DOHH2 (cell line): ENCODE data around the gene MYO10.

ENCODE experiments used
- H3F3A ChIP-seq: fragments of 200-600 bp; sonication (generic), shearing (Covaris generic); 2 replicates; pipeline ENCODE4 v1.6.0; 2016; ENCODE audit warnings: antibody characterized with exemption, mild to moderate bottlenecking; ENCODE audit not compliant: control insufficient read depth, insufficient read depth
- H3K27ac ChIP-seq: fragments of 200-600 bp; sonication (generic); 2 replicates; pipeline ENCODE4 v1.5.1; 2014; ENCODE audit warnings: low read depth, mild to moderate bottlenecking, low read length, moderate library complexity
- H3K27me3 ChIP-seq: fragments of 200-600 bp; sonication (generic); 2 replicates; pipeline ENCODE4 v1.6.1; 2014; ENCODE audit warnings: mild to moderate bottlenecking, low read length, mixed read lengths; ENCODE audit not compliant: control insufficient read depth
- H3K36me3 ChIP-seq: fragments of 200-600 bp; sonication (generic); 2 replicates; pipeline ENCODE4 v1.6.1; 2014; ENCODE audit warnings: mild to moderate bottlenecking, low read length, moderate library complexity, mixed read lengths; ENCODE audit not compliant: control insufficient read depth
- H3K4me1 ChIP-seq: fragments of 200-600 bp; sonication (generic); 2 replicates; pipeline ENCODE4 v1.6.1; 2014; ENCODE audit warnings: mild to moderate bottlenecking, low read length, mixed read lengths; ENCODE audit not compliant: control insufficient read depth
- H3K4me2 ChIP-seq: fragments of 200-600 bp; sonication (generic); 2 replicates; pipeline ENCODE4 v1.6.0; 2014; ENCODE audit warnings: mild to moderate bottlenecking, low read length, moderate library complexity
- H3K4me3 ChIP-seq: fragments of 200-600 bp; sonication (generic); 2 replicates; pipeline ENCODE4 v1.5.1; 2014; ENCODE audit warnings: mild to moderate bottlenecking, low read length, mixed read lengths
- H3K79me2 ChIP-seq: fragments of 200-600 bp; sonication (generic); 2 replicates; pipeline ENCODE4 v1.6.1; 2014; ENCODE audit warnings: mild to moderate bottlenecking, low read length, mixed read lengths; ENCODE audit not compliant: control insufficient read depth
- H3K9me2 ChIP-seq: fragments of 200-600 bp; sonication (generic); replicated peaks from 2 replicates; pipeline ENCODE4 v1.6.1; 2014; ENCODE audit warnings: mild to moderate bottlenecking, low read length, mixed read lengths; ENCODE audit not compliant: control insufficient read depth
- H3K9me3 ChIP-seq: fragments of 200-600 bp; sonication (generic); 2 replicates; pipeline ENCODE4 v1.6.1; 2014; ENCODE audit warnings: antibody characterized with exemption, low read length, mixed read lengths; ENCODE audit not compliant: control insufficient read depth, insufficient read depth
- H4K20me1 ChIP-seq: fragments of 200-600 bp; sonication (generic); 2 replicates; pipeline ENCODE4 v1.6.0; 2014; ENCODE audit warnings: low read depth, mild to moderate bottlenecking, antibody characterized with exemption, low read length, moderate library complexity; ENCODE audit not compliant: control insufficient read depth, insufficient read depth
- EZH2phosphoT487 ChIP-seq: fragments of 200-600 bp; sonication (generic); IDR thresholded peaks from 2 replicates; pipeline ENCODE4 v1.6.1; 2017; ENCODE audit warnings: borderline replicate concordance, mild to moderate bottlenecking, antibody characterized with exemption, low read length, moderate library complexity, mixed read lengths
- TF ChIP-seq, protein P1 (sequence below): fragments of 200-600 bp; sonication (generic); IDR thresholded peaks from one replicate; pipeline ENCODE4 v1.5.1; 2014; ENCODE audit warnings: antibody characterized with exemption, mild to moderate bottlenecking, low read depth, low read length; ENCODE audit not compliant: poor library complexity, severe bottlenecking

MYO10 gene

GRCh38 chr5:16929347-16929746, 6.7 kb downstream of the MYO10 start:
- H3K4me2 ChIP-seq, result no peak overlapping the region
- H4K20me1 ChIP-seq, result no peaks in the 10 kb centered on the region
- H3K4me1 ChIP-seq, result no peaks in the 10 kb centered on the region
- no peaks in the 10 kb centered on the region for H3K9me2 ChIP-seq
- no peaks in the 10 kb centered on the region for H3K9me3 ChIP-seq
- no peaks in the 10 kb centered on the region for H3K79me2 ChIP-seq
- H3K27me3 ChIP-seq, result no peaks in the 10 kb centered on the region
- TF ChIP-seq, protein P1, sequence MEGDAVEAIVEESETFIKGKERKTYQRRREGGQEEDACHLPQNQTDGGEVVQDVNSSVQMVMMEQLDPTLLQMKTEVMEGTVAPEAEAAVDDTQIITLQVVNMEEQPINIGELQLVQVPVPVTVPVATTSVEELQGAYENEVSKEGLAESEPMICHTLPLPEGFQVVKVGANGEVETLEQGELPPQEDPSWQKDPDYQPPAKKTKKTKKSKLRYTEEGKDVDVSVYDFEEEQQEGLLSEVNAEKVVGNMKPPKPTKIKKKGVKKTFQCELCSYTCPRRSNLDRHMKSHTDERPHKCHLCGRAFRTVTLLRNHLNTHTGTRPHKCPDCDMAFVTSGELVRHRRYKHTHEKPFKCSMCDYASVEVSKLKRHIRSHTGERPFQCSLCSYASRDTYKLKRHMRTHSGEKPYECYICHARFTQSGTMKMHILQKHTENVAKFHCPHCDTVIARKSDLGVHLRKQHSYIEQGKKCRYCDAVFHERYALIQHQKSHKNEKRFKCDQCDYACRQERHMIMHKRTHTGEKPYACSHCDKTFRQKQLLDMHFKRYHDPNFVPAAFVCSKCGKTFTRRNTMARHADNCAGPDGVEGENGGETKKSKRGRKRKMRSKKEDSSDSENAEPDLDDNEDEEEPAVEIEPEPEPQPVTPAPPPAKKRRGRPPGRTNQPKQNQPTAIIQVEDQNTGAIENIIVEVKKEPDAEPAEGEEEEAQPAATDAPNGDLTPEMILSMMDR, result no peak
- no peak for TF ChIP-seq EZH2phosphoT487
- H3F3A ChIP-seq, result no peaks in the 10 kb centered on the region
- H3K27ac ChIP-seq, result no peak overlapping the region
- no peak overlapping the region for H3K4me3 ChIP-seq
- no peaks in the 10 kb centered on the region for H3K36me3 ChIP-seq

GRCh38 chr5:16927613-16928012, 8.5 kb downstream of the MYO10 start:
- Histone ChIP-seq H3K4me3 (no peak overlapping the region), H3K36me3 (no peaks in the 10 kb centered on the region), H3K79me2 (no peaks in the 10 kb centered on the region), H4K20me1 (no peaks in the 10 kb centered on the region), H3K9me3 (no peaks in the 10 kb centered on the region), H3K9me2 (no peaks in the 10 kb centered on the region), H3F3A (no peaks in the 10 kb centered on the region), H3K4me1 (no peaks in the 10 kb centered on the region), H3K4me2 (no peak overlapping the region), H3K27me3 (no peaks in the 10 kb centered on the region), H3K27ac (no peak overlapping the region)
- TF ChIP-seq, protein P1, result no peak
- no peak for TF ChIP-seq EZH2phosphoT487

DNA sequence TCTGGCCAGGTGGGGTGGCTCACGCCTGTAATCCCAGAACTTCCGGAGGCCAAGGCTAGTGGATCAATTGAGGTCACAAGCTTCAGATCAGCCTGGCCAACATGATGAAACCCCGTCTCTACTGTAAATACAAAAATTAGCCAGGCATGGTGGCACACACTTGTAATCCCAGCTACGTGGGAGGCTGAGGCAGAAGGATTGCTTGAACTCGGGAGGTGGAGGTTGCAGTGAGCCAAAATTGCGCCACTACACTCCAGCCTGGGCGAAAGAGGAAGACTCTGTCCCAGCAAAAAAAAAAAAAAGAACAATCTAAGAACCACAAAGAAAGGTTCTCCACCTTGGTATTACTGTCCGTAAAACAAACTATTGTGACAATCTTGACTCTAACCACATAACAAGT, 9.7 kb downstream of the MYO10 start:
- Histone ChIP-seq H3K27ac (no peak overlapping the region), H3K36me3 (no peaks in the 10 kb centered on the region), H3F3A (no peaks in the 10 kb centered on the region), H3K4me2 (no peak overlapping the region), H3K4me3 (no peak overlapping the region), H3K27me3 (no peaks in the 10 kb centered on the region), H3K4me1 (no peaks in the 10 kb centered on the region), H3K79me2 (no peaks in the 10 kb centered on the region), H3K9me2 (no peaks in the 10 kb centered on the region), H4K20me1 (no peaks in the 10 kb centered on the region), H3K9me3 (no peaks in the 10 kb centered on the region)
- TF ChIP-seq, protein P1, result no peak
- TF ChIP-seq EZH2phosphoT487, result no peak

- no peak for TF ChIP-seq EZH2phosphoT487
- TF ChIP-seq, protein P1, result no peak
- no peaks in the 10 kb centered on the region for H3K36me3 ChIP-seq
- no peaks in the 10 kb centered on the region for H3K9me3 ChIP-seq
- no peaks in the 10 kb centered on the region for H3F3A ChIP-seq
- no peaks in the 10 kb centered on the region for H3K27me3 ChIP-seq
- H3K9me2 ChIP-seq, result no peaks in the 10 kb centered on the region
- H4K20me1 ChIP-seq, result no peaks in the 10 kb centered on the region
- H3K79me2 ChIP-seq, result no peaks in the 10 kb centered on the region
- H3K4me3 ChIP-seq, result no peak overlapping the region
- no peak overlapping the region for H3K4me2 ChIP-seq
- no peak overlapping the region for H3K27ac ChIP-seq
- no peaks in the 10 kb centered on the region for H3K4me1 ChIP-seq
Measured at GRCh38 chr5:16924206-16924605, 11.9 kb downstream of the MYO10 start.
